ENCODE data around the gene KIAA0930. TPM values are rescaled to one million over a fixed set of nuclear protein-coding genes. Genes with fewer than 3 reads are reported as not detected.

KIAA0930 gene
- total RNA-seq, 1 donor from 2014 or later = 107 TPM

GRCh38 chr22:45273452-45274075 lies 32.9 kb upstream of the KIAA0930 start:
- no peak overlapping the region for H3K27ac Mint-ChIP-seq (ENCODE audit: unreplicated experiment)

GRCh38 chr22:45272498-45272897 lies 31.8 kb upstream of the KIAA0930 start:
- FAIRE-seq = no peak
- Mint-ChIP-seq H3K9me3 (ENCODE audit: unreplicated experiment) (no peaks in the 10 kb centered on the region), H3K4me1 (ENCODE audit: low read depth, unreplicated experiment) (peaks cover 5% of the 10 kb centered on the region), H3K27ac (ENCODE audit: unreplicated experiment) (no peak overlapping the region), H3K36me3 (ENCODE audit: low read depth, unreplicated experiment) (no peaks in the 10 kb centered on the region), H3K4me3 (ENCODE audit: unreplicated experiment) (no peak overlapping the region), H3K27me3 (ENCODE audit: low read depth, unreplicated experiment) (peaks cover 27% of the 10 kb centered on the region)
- Histone ChIP-seq H3K4me1 (ENCODE audit: insufficient read depth, low read length) (peaks cover 9% of the 10 kb centered on the region), H4K20me1 (ENCODE audit: insufficient read depth, low read length) (no peaks in the 10 kb centered on the region), H3K9ac (ENCODE audit: low read length) (no peak overlapping the region), H3K36me3 (ENCODE audit: insufficient read depth, low read length) (no peaks in the 10 kb centered on the region), H3K79me2 (ENCODE audit: insufficient read depth, low read length) (no peaks in the 10 kb centered on the region), H2AFZ (ENCODE audit: low read depth, low read length) (no peak overlapping the region), H3K4me3 (ENCODE audit: insufficient read depth, low read depth, low read length) (no peak overlapping the region), H3K9me3 (ENCODE audit: insufficient read depth, low read depth, low read length) (no peaks in the 10 kb centered on the region), H3K27ac (ENCODE audit: low read depth, low read length) (no peak overlapping the region), H3K4me2 (ENCODE audit: low read length) (no peak overlapping the region), H3K27me3 (ENCODE audit: insufficient read depth, low read length) (peaks cover 5% of the 10 kb centered on the region)
- DNase-seq (ENCODE audit: low read depth) = no peak
- TF ChIP-seq CTCF (IDR thresholded peaks at IDR 0.05; ENCODE audit: insufficient read depth, low read depth, low read length) = no peak
- TF ChIP-seq EZH2 (IDR thresholded peaks at IDR 0.05; ENCODE audit: insufficient read depth, low read length) = no peak

More at GRCh38 chr22:45273452-45274075, 32.9 kb upstream of the KIAA0930 start:
- H3K79me2 ChIP-seq (ENCODE audit: insufficient read depth, low read length) = no peaks in the 10 kb centered on the region
- H3K9me3 ChIP-seq (ENCODE audit: insufficient read depth, low read depth, low read length) = no peaks in the 10 kb centered on the region
- H3K4me1 Mint-ChIP-seq (ENCODE audit: low read depth, unreplicated experiment) = peaks cover 5% of the 10 kb centered on the region
- no peak overlapping the region for H3K27ac ChIP-seq (ENCODE audit: low read depth, low read length)
- peaks cover 2% of the 10 kb centered on the region for H3K9me3 Mint-ChIP-seq (ENCODE audit: unreplicated experiment)
- H3K36me3 Mint-ChIP-seq (ENCODE audit: low read depth, unreplicated experiment) = no peaks in the 10 kb centered on the region
- peaks cover 31% of the 10 kb centered on the region for H3K27me3 Mint-ChIP-seq (ENCODE audit: low read depth, unreplicated experiment)
- H3K4me3 ChIP-seq (ENCODE audit: insufficient read depth, low read depth, low read length) = no peak overlapping the region
- no peak overlapping the region for H3K4me2 ChIP-seq (ENCODE audit: low read length)
- no peak for FAIRE-seq
- H3K9ac ChIP-seq (ENCODE audit: low read length) = no peak overlapping the region
- TF ChIP-seq EZH2 (IDR thresholded peaks at IDR 0.05; ENCODE audit: insufficient read depth, low read length) = no peak
- no peak for TF ChIP-seq CTCF (IDR thresholded peaks at IDR 0.05; ENCODE audit: insufficient read depth, low read depth, low read length)
- no peak overlapping the region for H2AFZ ChIP-seq (ENCODE audit: low read depth, low read length)
- H3K27me3 ChIP-seq (ENCODE audit: insufficient read depth, low read length) = peaks cover 5% of the 10 kb centered on the region
- DNase-seq (ENCODE audit: low read depth) = no peak
- peaks cover 8% of the 10 kb centered on the region for H3K4me1 ChIP-seq (ENCODE audit: insufficient read depth, low read length)
- no peaks in the 10 kb centered on the region for H3K36me3 ChIP-seq (ENCODE audit: insufficient read depth, low read length)
- H4K20me1 ChIP-seq (ENCODE audit: insufficient read depth, low read length) = no peaks in the 10 kb centered on the region
- no peak overlapping the region for H3K4me3 Mint-ChIP-seq (ENCODE audit: unreplicated experiment)

- Histone ChIP-seq H3K27ac (ENCODE audit: low read depth, low read length) (no peak overlapping the region), H3K27me3 (ENCODE audit: insufficient read depth, low read length) (peaks cover 5% of the 10 kb centered on the region), H3K4me1 (ENCODE audit: insufficient read depth, low read length) (peaks cover 9% of the 10 kb centered on the region), H3K36me3 (ENCODE audit: insufficient read depth, low read length) (no peaks in the 10 kb centered on the region), H3K9me3 (ENCODE audit: insufficient read depth, low read depth, low read length) (no peaks in the 10 kb centered on the region), H3K79me2 (ENCODE audit: insufficient read depth, low read length) (no peaks in the 10 kb centered on the region), H3K4me2 (ENCODE audit: low read length) (no peak overlapping the region), H3K4me3 (ENCODE audit: insufficient read depth, low read depth, low read length) (no peak overlapping the region), H4K20me1 (ENCODE audit: insufficient read depth, low read length) (no peaks in the 10 kb centered on the region), H3K9ac (ENCODE audit: low read length) (no peak overlapping the region), H2AFZ (ENCODE audit: low read depth, low read length) (no peak overlapping the region)
- DNase-seq (ENCODE audit: low read depth) (no peak), FAIRE-seq (no peak)
- no peak overlapping the region for H3K4me3 Mint-ChIP-seq (ENCODE audit: unreplicated experiment)
- H3K27ac Mint-ChIP-seq (ENCODE audit: unreplicated experiment) = no peak overlapping the region
- H3K27me3 Mint-ChIP-seq (ENCODE audit: low read depth, unreplicated experiment) = peaks cover 27% of the 10 kb centered on the region
- H3K36me3 Mint-ChIP-seq (ENCODE audit: low read depth, unreplicated experiment) = no peaks in the 10 kb centered on the region
- H3K4me1 Mint-ChIP-seq (ENCODE audit: low read depth, unreplicated experiment) = peaks cover 5% of the 10 kb centered on the region
- no peaks in the 10 kb centered on the region for H3K9me3 Mint-ChIP-seq (ENCODE audit: unreplicated experiment)
- no peak for TF ChIP-seq EZH2 (IDR thresholded peaks at IDR 0.05; ENCODE audit: insufficient read depth, low read length)
- TF ChIP-seq CTCF (IDR thresholded peaks at IDR 0.05; ENCODE audit: insufficient read depth, low read depth, low read length) = no peak
Measured at GRCh38 chr22:45271667-45272201, 31.0 kb upstream of the KIAA0930 start.

Data from astrocyte (in vitro differentiated cells and primary cell).